ENCODE measurements around the gene ALDOC. TPM values are rescaled to one million over a fixed set of nuclear protein-coding genes. Genes with fewer than 3 reads are reported as not detected.

The ALDOC gene
- total RNA-seq (2012; rRNA removed): 20.5 and 38.5 TPM in 2 replicates

- Histone ChIP-seq H3K4me2 (ENCODE audit: low read length) (peak within 1 kb of the TSS; percentile 72), H3K9me3 (replicated peaks; ENCODE audit: low read length) (no peaks in the 10 kb centered on the region), H3K9ac (ENCODE audit: low read depth, low read length) (no peak within 1 kb of the TSS), H3K4me3 (ENCODE audit: low read length) (peak within 1 kb of the TSS; percentile 49), H3K36me3 (ENCODE audit: insufficient read depth, low read length) (peaks cover 46% of the 10 kb centered on the region), H3K4me1 (ENCODE audit: control insufficient read depth, insufficient read depth, low read length) (peaks cover 23% of the 10 kb centered on the region), H3K27me3 (ENCODE audit: control insufficient read depth, insufficient read depth, low read length) (no peaks in the 10 kb centered on the region)
Measured at GRCh38 chr17:28576758-28577465, at the start of gene ALDOC. TSS of gene ALDOC (minus strand) at chr17:28576895. CDS start at chr17:28575532, 1,363 bp downstream.

- Histone ChIP-seq H3K27me3 (ENCODE audit: control insufficient read depth, insufficient read depth, low read length) (no peaks in the 10 kb centered on the region), H3K4me1 (ENCODE audit: control insufficient read depth, insufficient read depth, low read length) (no peaks in the 10 kb centered on the region), H3K9me3 (replicated peaks; ENCODE audit: low read length) (no peaks in the 10 kb centered on the region), H3K9ac (ENCODE audit: low read depth, low read length) (no peak overlapping the region), H3K4me3 (ENCODE audit: low read length) (no peak overlapping the region), H3K36me3 (ENCODE audit: insufficient read depth, low read length) (peaks cover 73% of the 10 kb centered on the region), H3K4me2 (ENCODE audit: low read length) (no peak overlapping the region)
Measured at GRCh38 chr17:28624148-28624547, 47.5 kb upstream of the ALDOC start.

- Histone ChIP-seq H3K36me3 (ENCODE audit: insufficient read depth, low read length) (peaks cover 77% of the 10 kb centered on the region), H3K4me2 (ENCODE audit: low read length) (no peak overlapping the region), H3K9me3 (replicated peaks; ENCODE audit: low read length) (no peaks in the 10 kb centered on the region), H3K4me3 (ENCODE audit: low read length) (no peak overlapping the region), H3K27me3 (ENCODE audit: control insufficient read depth, insufficient read depth, low read length) (no peaks in the 10 kb centered on the region), H3K4me1 (ENCODE audit: control insufficient read depth, insufficient read depth, low read length) (no peaks in the 10 kb centered on the region), H3K9ac (ENCODE audit: low read depth, low read length) (no peak overlapping the region)
Measured at GRCh38 chr17:28623696-28624095, 47.0 kb upstream of the ALDOC start.

GRCh38 chr17:28622186-28622585 lies 45.5 kb upstream of the ALDOC start:
- Histone ChIP-seq H3K4me2 (ENCODE audit: low read length) (no peak overlapping the region), H3K27me3 (ENCODE audit: control insufficient read depth, insufficient read depth, low read length) (no peaks in the 10 kb centered on the region), H3K4me3 (ENCODE audit: low read length) (no peak overlapping the region), H3K9ac (ENCODE audit: low read depth, low read length) (no peak overlapping the region), H3K4me1 (ENCODE audit: control insufficient read depth, insufficient read depth, low read length) (no peaks in the 10 kb centered on the region), H3K9me3 (replicated peaks; ENCODE audit: low read length) (no peaks in the 10 kb centered on the region), H3K36me3 (ENCODE audit: insufficient read depth, low read length) (peaks cover 74% of the 10 kb centered on the region)

- no peak overlapping the region for H3K4me2 ChIP-seq (ENCODE audit: low read length)
- H3K36me3 ChIP-seq (ENCODE audit: insufficient read depth, low read length): peaks cover 89% of the 10 kb centered on the region
Measured at GRCh38 chr17:28620010-28620409, 43.3 kb upstream of the ALDOC start.

GRCh38 chr17:28618464-28618863 lies 41.8 kb upstream of the ALDOC start:
- H3K4me1 ChIP-seq (ENCODE audit: control insufficient read depth, insufficient read depth, low read length): no peaks in the 10 kb centered on the region
- no peaks in the 10 kb centered on the region for H3K9me3 ChIP-seq (replicated peaks; ENCODE audit: low read length)
- H3K27me3 ChIP-seq (ENCODE audit: control insufficient read depth, insufficient read depth, low read length): no peaks in the 10 kb centered on the region
- H3K9ac ChIP-seq (ENCODE audit: low read depth, low read length): no peak overlapping the region
- no peak overlapping the region for H3K4me2 ChIP-seq (ENCODE audit: low read length)
- H3K36me3 ChIP-seq (ENCODE audit: insufficient read depth, low read length): peaks cover 90% of the 10 kb centered on the region
- H3K4me3 ChIP-seq (ENCODE audit: low read length): no peak overlapping the region

More at GRCh38 chr17:28620010-28620409, 43.3 kb upstream of the ALDOC start:
- no peaks in the 10 kb centered on the region for H3K9me3 ChIP-seq (replicated peaks; ENCODE audit: low read length)
- H3K27me3 ChIP-seq (ENCODE audit: control insufficient read depth, insufficient read depth, low read length): no peaks in the 10 kb centered on the region
- no peak overlapping the region for H3K9ac ChIP-seq (ENCODE audit: low read depth, low read length)
- no peaks in the 10 kb centered on the region for H3K4me1 ChIP-seq (ENCODE audit: control insufficient read depth, insufficient read depth, low read length)
- H3K4me3 ChIP-seq (ENCODE audit: low read length): no peak overlapping the region

GRCh38 chr17:28616281-28616680 lies 39.6 kb upstream of the ALDOC start:
- H3K36me3 ChIP-seq (ENCODE audit: insufficient read depth, low read length): peaks cover 84% of the 10 kb centered on the region
- no peaks in the 10 kb centered on the region for H3K27me3 ChIP-seq (ENCODE audit: control insufficient read depth, insufficient read depth, low read length)
- H3K4me2 ChIP-seq (ENCODE audit: low read length): no peak overlapping the region
- no peak overlapping the region for H3K4me3 ChIP-seq (ENCODE audit: low read length)
- no peaks in the 10 kb centered on the region for H3K4me1 ChIP-seq (ENCODE audit: control insufficient read depth, insufficient read depth, low read length)
- H3K9me3 ChIP-seq (replicated peaks; ENCODE audit: low read length): no peaks in the 10 kb centered on the region
- H3K9ac ChIP-seq (ENCODE audit: low read depth, low read length): no peak overlapping the region

- Histone ChIP-seq H3K36me3 (ENCODE audit: insufficient read depth, low read length) (peaks cover 81% of the 10 kb centered on the region), H3K4me1 (ENCODE audit: control insufficient read depth, insufficient read depth, low read length) (no peaks in the 10 kb centered on the region), H3K27me3 (ENCODE audit: control insufficient read depth, insufficient read depth, low read length) (no peaks in the 10 kb centered on the region), H3K4me3 (ENCODE audit: low read length) (no peak overlapping the region), H3K4me2 (ENCODE audit: low read length) (no peak overlapping the region), H3K9me3 (replicated peaks; ENCODE audit: low read length) (no peaks in the 10 kb centered on the region), H3K9ac (ENCODE audit: low read depth, low read length) (no peak overlapping the region)
Measured at GRCh38 chr17:28615260-28615940, 38.7 kb upstream of the ALDOC start.

GRCh38 chr17:28613931-28614381 lies 37.3 kb upstream of the ALDOC start, which contains the start of gene RSKR:
TSS of gene RSKR (minus strand) at chr17:28614185. CDS start at chr17:28614161, 24 bp downstream.
- no peaks in the 10 kb centered on the region for H3K27me3 ChIP-seq (ENCODE audit: control insufficient read depth, insufficient read depth, low read length)
- H3K36me3 ChIP-seq (ENCODE audit: insufficient read depth, low read length): peaks cover 68% of the 10 kb centered on the region
- H3K9ac ChIP-seq (ENCODE audit: low read depth, low read length): no peak within 1 kb of the TSS
- H3K4me1 ChIP-seq (ENCODE audit: control insufficient read depth, insufficient read depth, low read length): no peaks in the 10 kb centered on the region
- H3K4me3 ChIP-seq (ENCODE audit: low read length): no peak within 1 kb of the TSS
- no peaks in the 10 kb centered on the region for H3K9me3 ChIP-seq (replicated peaks; ENCODE audit: low read length)
- H3K4me2 ChIP-seq (ENCODE audit: low read length): no peak within 1 kb of the TSS

GRCh38 chr17:28612936-28613872 lies 36.5 kb upstream of the ALDOC start:
- Histone ChIP-seq H3K4me1 (ENCODE audit: control insufficient read depth, insufficient read depth, low read length) (no peaks in the 10 kb centered on the region), H3K9me3 (replicated peaks; ENCODE audit: low read length) (no peaks in the 10 kb centered on the region), H3K36me3 (ENCODE audit: insufficient read depth, low read length) (peaks cover 60% of the 10 kb centered on the region), H3K9ac (ENCODE audit: low read depth, low read length) (no peak overlapping the region), H3K4me2 (ENCODE audit: low read length) (no peak overlapping the region), H3K4me3 (ENCODE audit: low read length) (no peak overlapping the region), H3K27me3 (ENCODE audit: control insufficient read depth, insufficient read depth, low read length) (no peaks in the 10 kb centered on the region)

GRCh38 chr17:28612531-28612930 lies 35.8 kb upstream of the ALDOC start:
- Histone ChIP-seq H3K9ac (ENCODE audit: low read depth, low read length) (no peak overlapping the region), H3K4me2 (ENCODE audit: low read length) (no peak overlapping the region), H3K27me3 (ENCODE audit: control insufficient read depth, insufficient read depth, low read length) (no peaks in the 10 kb centered on the region), H3K36me3 (ENCODE audit: insufficient read depth, low read length) (peaks cover 59% of the 10 kb centered on the region), H3K4me1 (ENCODE audit: control insufficient read depth, insufficient read depth, low read length) (no peaks in the 10 kb centered on the region), H3K9me3 (replicated peaks; ENCODE audit: low read length) (no peaks in the 10 kb centered on the region), H3K4me3 (ENCODE audit: low read length) (no peak overlapping the region)
